Progenitor cell of endocrine pancreas (in vitro differentiated cells): ENCODE data around the gene SOD2. TPM values are rescaled to one million over a fixed set of nuclear protein-coding genes. Genes with fewer than 3 reads are reported as not detected.
A peak's percentile ranks its signal among the peaks of the same experiment; 100 is the strongest.

Experiments used
- DNase-seq: peaks from one replicate; pipeline ENCODE4 v3.0.0; 2021; ENCODE audit warnings: low spot score; ENCODE audit not compliant: unreplicated experiment
- H3K27ac Mint-ChIP-seq: 2 replicates; pipeline ENCODE4 v1.8.0; 2021; ENCODE audit warnings: mild to moderate bottlenecking, moderate library complexity, mixed read lengths
- H3K27me3 Mint-ChIP-seq: 2 replicates; pipeline ENCODE4 v1.8.0; 2021; ENCODE audit warnings: mixed read lengths
- H3K36me3 Mint-ChIP-seq: 2 replicates; pipeline ENCODE4 v1.8.0; 2022; ENCODE audit warnings: mixed read lengths; ENCODE audit not compliant: insufficient read depth
- H3K4me1 Mint-ChIP-seq: 2 replicates; pipeline ENCODE4 v1.8.0; 2021; ENCODE audit warnings: low read depth, mixed read lengths
- H3K4me3 Mint-ChIP-seq: 2 replicates; pipeline ENCODE4 v1.8.0; 2021; ENCODE audit warnings: low read depth, mild to moderate bottlenecking, moderate library complexity, mixed read lengths
- H3K9me3 Mint-ChIP-seq: 2 replicates; pipeline ENCODE4 v1.8.0; 2021; ENCODE audit warnings: low read depth, mixed read lengths
- CTCF ChIP-seq: fragments of 200-600 bp; sonication (generic); IDR thresholded peaks from one replicate; pipeline ENCODE4 v1.5.0; 2021; ENCODE audit warnings: antibody characterized with exemption, mild to moderate bottlenecking; ENCODE audit not compliant: unreplicated experiment
- total RNA-seq: library from RNA; stranded (reverse); gene quantifications from 2 replicates; pipeline ENCODE4 v1.2.1, GENCODE V29; 2021

SOD2 gene
- total RNA-seq, 1 donor from 2014 or later, result 68.9 TPM

GRCh38 chr6:159730332-159730676 is 37.3 kb upstream of the SOD2 start:
- Mint-ChIP-seq H3K36me3 (peaks cover 4% of the 10 kb centered on the region), H3K9me3 (no peaks in the 10 kb centered on the region), H3K27me3 (no peaks in the 10 kb centered on the region), H3K4me1 (peaks cover 25% of the 10 kb centered on the region), H3K4me3 (no peak overlapping the region), H3K27ac (no peak overlapping the region)
- no peak for TF ChIP-seq CTCF
- DNase-seq, result no peak

- Mint-ChIP-seq H3K4me1 (peaks cover 27% of the 10 kb centered on the region), H3K9me3 (no peaks in the 10 kb centered on the region), H3K27me3 (no peaks in the 10 kb centered on the region), H3K36me3 (peaks cover 4% of the 10 kb centered on the region), H3K27ac (peak overlapping the region; percentile 98), H3K4me3 (peak overlapping the region; percentile 90)
- TF ChIP-seq CTCF, result no peak
- no peak for DNase-seq
Measured at GRCh38 chr6:159729598-159730331, 36.7 kb upstream of the SOD2 start.

- Mint-ChIP-seq H3K9me3 (no peaks in the 10 kb centered on the region), H3K27me3 (no peaks in the 10 kb centered on the region)
Measured at GRCh38 chr6:159728531-159728964, 35.5 kb upstream of the SOD2 start.

GRCh38 chr6:159727717-159728445 is 34.8 kb upstream of the SOD2 start:
- Mint-ChIP-seq H3K9me3 (no peaks in the 10 kb centered on the region), H3K27ac (peak overlapping the region; percentile 98), H3K27me3 (no peaks in the 10 kb centered on the region), H3K36me3 (peaks cover 12% of the 10 kb centered on the region), H3K4me1 (peaks cover 27% of the 10 kb centered on the region), H3K4me3 (peak overlapping the region; percentile 90)
- peak; percentile 19 for TF ChIP-seq CTCF
- DNase-seq, result peak; percentile 37

More at GRCh38 chr6:159728531-159728964, 35.5 kb upstream of the SOD2 start:
- peak overlapping the region; percentile 98 for H3K27ac Mint-ChIP-seq
- peaks cover 27% of the 10 kb centered on the region for H3K4me1 Mint-ChIP-seq
- H3K36me3 Mint-ChIP-seq, result peaks cover 7% of the 10 kb centered on the region
- TF ChIP-seq CTCF, result no peak
- H3K4me3 Mint-ChIP-seq, result peak overlapping the region; percentile 90
- DNase-seq, result no peak

- TF ChIP-seq CTCF, result no peak
- Mint-ChIP-seq H3K9me3 (peaks cover 3% of the 10 kb centered on the region), H3K27me3 (no peaks in the 10 kb centered on the region), H3K36me3 (peaks cover 17% of the 10 kb centered on the region), H3K4me3 (peak within 1 kb of the TSS; percentile 98), H3K4me1 (peaks cover 25% of the 10 kb centered on the region), H3K27ac (peak within 1 kb of the TSS; percentile 100)
- DNase-seq, result peak; percentile 93
Measured at GRCh38 chr6:159726918-159727716, 34.1 kb upstream of the SOD2 start, which contains the start of gene WTAP. Gene WTAP, plus strand, starts transcription at chr6:159727506. Its CDS starts 8,760 bp downstream, at chr6:159736266.
